GM10248 (cell line): ENCODE data around the gene IFT80.

Experiments
- CTCF ChIA-PET: fragments of 300-600 bp; sonication (Branson Sonifier 250); formaldehyde crosslinking; extraction: SDS; loops from one replicate; lab custom pipeline; 2021; ENCODE audit warnings: antibody characterized with exemption; lab: Yijun Ruan, JAX
- POLR2A ChIA-PET: fragments of 350-650 bp; sonication (Branson Sonifier 250); formaldehyde crosslinking; extraction: SDS; loops from one replicate; lab custom pipeline; 2020; ENCODE audit warnings: antibody characterized with exemption; lab: Yijun Ruan, JAX
- DNase-seq: peaks from one replicate; pipeline ENCODE4 v3.0.0; 2012; ENCODE audit errors: extremely low spot score
- TF ChIP-seq, protein P1 (sequence below): IDR thresholded peaks from 2 replicates; pipeline ENCODE4 v1.5.1; 2012; ENCODE audit warnings: mild to moderate bottlenecking, low read depth; ENCODE audit errors: extremely low read depth, missing control alignments, control extremely low read depth

IFT80 gene

DNA sequence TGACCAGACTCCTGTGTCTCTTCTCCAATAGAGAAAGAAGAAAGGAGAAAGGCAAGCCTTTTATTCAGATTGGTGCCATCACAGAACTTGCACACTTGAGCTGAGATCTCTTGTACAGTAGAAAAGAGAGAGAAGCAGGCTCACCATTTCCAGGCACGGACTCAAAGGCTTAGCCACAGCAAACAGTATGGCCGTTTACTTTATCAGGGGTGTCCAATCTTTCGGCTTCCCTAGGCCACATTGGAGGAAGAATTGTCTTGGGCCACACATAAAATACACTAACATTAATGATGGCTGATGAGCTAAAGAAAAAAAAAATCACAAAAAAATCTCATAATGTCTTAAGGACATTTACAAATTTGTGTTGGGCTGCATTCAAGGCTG is 5.0 kb downstream of the IFT80 start:
- ChIA-PET CTCF (interaction anchor here (0.7 to 1.2 kb wide), 4 partner anchors 11 to 18 kb away, joined by 3 to 4 read pairs (median 3); no protein-coding TSS in a partner anchor), POLR2A (no interaction called here)
- TF ChIP-seq, protein P1, sequence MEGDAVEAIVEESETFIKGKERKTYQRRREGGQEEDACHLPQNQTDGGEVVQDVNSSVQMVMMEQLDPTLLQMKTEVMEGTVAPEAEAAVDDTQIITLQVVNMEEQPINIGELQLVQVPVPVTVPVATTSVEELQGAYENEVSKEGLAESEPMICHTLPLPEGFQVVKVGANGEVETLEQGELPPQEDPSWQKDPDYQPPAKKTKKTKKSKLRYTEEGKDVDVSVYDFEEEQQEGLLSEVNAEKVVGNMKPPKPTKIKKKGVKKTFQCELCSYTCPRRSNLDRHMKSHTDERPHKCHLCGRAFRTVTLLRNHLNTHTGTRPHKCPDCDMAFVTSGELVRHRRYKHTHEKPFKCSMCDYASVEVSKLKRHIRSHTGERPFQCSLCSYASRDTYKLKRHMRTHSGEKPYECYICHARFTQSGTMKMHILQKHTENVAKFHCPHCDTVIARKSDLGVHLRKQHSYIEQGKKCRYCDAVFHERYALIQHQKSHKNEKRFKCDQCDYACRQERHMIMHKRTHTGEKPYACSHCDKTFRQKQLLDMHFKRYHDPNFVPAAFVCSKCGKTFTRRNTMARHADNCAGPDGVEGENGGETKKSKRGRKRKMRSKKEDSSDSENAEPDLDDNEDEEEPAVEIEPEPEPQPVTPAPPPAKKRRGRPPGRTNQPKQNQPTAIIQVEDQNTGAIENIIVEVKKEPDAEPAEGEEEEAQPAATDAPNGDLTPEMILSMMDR: no peak
- no peak for DNase-seq

DNA sequence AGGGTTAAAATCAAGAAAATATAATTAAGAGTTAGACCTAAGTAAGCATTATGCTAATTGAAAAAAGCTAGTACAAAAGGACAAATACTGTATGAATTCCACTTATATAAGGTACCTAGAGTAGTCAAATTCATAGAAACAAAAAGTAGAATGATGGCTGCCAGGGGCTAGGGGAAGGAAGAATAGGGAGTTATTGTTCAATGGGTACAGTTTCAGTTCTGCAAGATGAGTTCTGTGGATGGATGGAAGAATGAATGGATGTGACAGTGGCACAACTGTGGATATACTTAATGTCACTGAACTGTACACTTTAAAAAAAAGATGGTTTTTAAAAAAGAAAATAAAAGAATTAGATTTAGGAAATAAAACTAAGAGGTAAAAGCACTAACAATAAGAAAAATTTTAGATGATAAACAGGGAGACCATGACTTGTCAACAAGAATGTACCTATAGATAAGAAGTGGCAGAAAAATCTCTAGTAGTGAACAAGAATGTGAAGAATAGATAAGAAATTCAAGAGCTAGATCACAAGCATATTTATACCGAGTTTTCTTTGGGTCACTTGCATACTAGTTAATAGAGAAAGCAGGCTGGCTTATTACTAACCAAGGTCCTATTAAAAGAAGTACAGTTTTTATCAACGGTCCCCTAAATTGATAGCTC is 5.5 kb downstream of the IFT80 start:
- CTCF ChIA-PET: interaction anchor here (0.7 to 1.7 kb wide), 5 partner anchors 9 to 24 kb away, joined by 3 to 4 read pairs (median 3); no protein-coding TSS in a partner anchor
- TF ChIP-seq, protein P1: no peak
- POLR2A ChIA-PET: no interaction called here
- DNase-seq: no peak

DNA sequence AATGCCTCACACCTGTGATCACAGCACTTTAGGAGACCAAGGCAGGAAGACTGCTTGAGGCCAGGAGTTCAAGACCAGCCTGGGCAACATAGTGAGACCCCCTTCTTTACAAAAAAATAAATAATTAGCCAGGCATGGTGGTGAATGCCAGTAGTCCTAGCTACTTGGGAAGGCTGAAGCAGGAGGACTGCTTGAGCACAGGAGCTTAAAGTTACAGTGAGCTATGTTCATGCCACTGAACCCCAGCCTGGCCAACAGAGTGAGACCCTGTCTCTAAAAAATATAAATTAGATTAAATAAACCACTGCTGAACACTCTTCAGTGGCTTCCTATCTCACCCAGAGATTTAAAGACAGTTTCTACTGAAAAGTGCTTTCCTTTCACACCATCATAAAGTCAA is 6.2 kb downstream of the IFT80 start:
- CTCF ChIA-PET: interaction anchor here (0.7 to 2.7 kb wide), 6 partner anchors 10 to 230 kb away, joined by 3 to 10 read pairs (median 4); no protein-coding TSS in a partner anchor
- POLR2A ChIA-PET: no interaction called here
- no peak for DNase-seq
- TF ChIP-seq, protein P1: no peak

DNA sequence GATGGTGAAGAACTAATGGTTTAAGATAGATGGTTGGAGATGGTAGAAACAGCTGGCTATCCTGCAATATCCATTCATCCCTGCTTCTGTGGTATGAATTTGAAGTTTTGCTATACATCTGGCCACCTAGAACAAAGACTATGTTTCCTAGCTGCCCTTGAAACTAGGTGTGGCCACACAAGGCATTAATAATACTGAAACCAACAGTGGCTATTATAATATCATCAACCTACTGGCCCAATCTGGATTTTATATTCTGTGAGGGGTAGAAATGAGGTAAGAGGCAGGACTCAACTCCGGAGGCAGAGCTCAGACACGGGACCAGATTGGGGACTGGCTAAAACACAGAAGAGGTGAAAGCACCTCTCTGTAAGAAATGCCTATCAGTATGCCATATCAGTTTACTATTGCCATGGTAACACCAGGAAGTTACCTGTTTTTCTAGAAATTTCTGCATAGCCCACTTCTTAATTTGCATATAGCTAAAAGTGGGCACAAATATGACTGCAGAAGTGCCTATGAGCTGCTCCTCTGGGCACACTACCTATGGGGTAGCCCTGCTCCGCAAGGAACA is 8.4 kb downstream of the IFT80 start:
- TF ChIP-seq, protein P1: no peak
- no peak for DNase-seq
- CTCF ChIA-PET: interaction anchor here (0.9 to 2.7 kb wide), 3 partner anchors 10 to 21 kb away, joined by 3 to 10 read pairs (median 3); no protein-coding TSS in a partner anchor
- POLR2A ChIA-PET: no interaction called here

DNA sequence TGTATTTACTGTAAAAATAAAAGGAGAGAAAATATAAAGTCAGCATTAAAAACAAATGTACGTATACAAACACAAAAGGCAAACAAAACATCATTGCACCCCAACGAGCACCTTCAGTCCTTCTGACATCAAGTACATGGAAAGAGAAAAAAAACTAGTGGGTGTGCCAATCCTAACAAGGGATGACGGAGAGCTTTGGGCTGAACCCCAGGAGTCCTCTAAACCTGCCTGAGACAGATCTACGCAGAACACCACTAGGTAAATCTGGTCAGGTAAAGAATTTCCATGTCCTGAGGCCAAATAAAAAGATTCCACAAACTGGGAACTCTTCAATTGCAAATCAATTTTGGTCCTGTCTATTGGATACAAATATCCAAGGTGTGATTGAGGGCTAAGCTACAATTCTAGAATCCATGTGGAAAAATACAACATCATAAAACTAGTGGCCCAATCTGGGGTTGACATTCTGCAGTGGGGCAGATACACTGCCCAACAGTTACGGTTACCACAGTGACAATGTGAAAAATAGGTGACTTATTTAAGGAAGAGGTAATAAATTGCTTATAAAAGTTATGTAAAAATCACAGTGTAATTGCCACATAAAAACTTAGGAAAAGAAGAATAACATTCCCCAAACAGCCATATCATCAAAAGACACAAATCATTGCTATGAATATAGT is 14.2 kb downstream of the IFT80 start:
- ChIA-PET CTCF (interaction anchor here (1.6 kb wide), 2 partner anchors 14 to 31 kb away, joined by 3 to 4 read pairs; no protein-coding TSS in a partner anchor), POLR2A (no interaction called here)
- no peak for DNase-seq

GRCh38 chr3:160381470-160381869 is 17.6 kb downstream of the IFT80 start:
- no peak for DNase-seq
- POLR2A ChIA-PET: no interaction called here
- CTCF ChIA-PET: interaction anchor here (1.3 to 3.0 kb wide), 2 partner anchors 10 to 11 kb away, joined by 5 to 10 read pairs; no protein-coding TSS in a partner anchor
- TF ChIP-seq, protein P1: no peak

More for the DNA sequence above, 14.2 kb downstream of the IFT80 start:
- TF ChIP-seq, protein P1: no peak
